ENCODE data around the gene ADCY10. TPM values are rescaled to one million over a fixed set of nuclear protein-coding genes. Genes with fewer than 3 reads are reported as not detected.
A peak's percentile ranks its signal among the peaks of the same experiment; 100 is the strongest.

ADCY10 gene
- total and polyA plus RNA-seq, 2 of the 4 experiments (the other 2 are of a cell fraction) = under 0.01 to 0.03 TPM

GRCh38 chr1:167904652-167905130 lies 9.2 kb downstream of the ADCY10 start (continued):
- 0 out of 2 replicates have a peak, but pooled peaks have one; percentile 28 for TF ChIP-seq MAZ (IDR thresholded peaks at IDR 0.05; ENCODE audit: borderline replicate concordance, low read depth, low read length)

- H3K4ac ChIP-seq (ENCODE audit: low read depth, low read length) = no peak overlapping the region
- H3K9me1 ChIP-seq (ENCODE audit: insufficient read depth, low read length) = peaks cover 8% of the 10 kb centered on the region
- H3K9me3 ChIP-seq (ENCODE audit: control insufficient read depth, insufficient read depth, low read length) = no peaks in the 10 kb centered on the region
- H3K27ac ChIP-seq (ENCODE audit: insufficient read depth, low read length) = no peak overlapping the region
- no peak overlapping the region for H2BK5ac ChIP-seq (ENCODE audit: low read depth, low read length, poor library complexity, severe bottlenecking)
- no peak overlapping the region for H4K91ac ChIP-seq (ENCODE audit: insufficient read depth, low read depth, low read length)
- no TSS peak for BruUV-seq (replicated peaks)
- H2BK20ac ChIP-seq (ENCODE audit: low read depth, low read length) = no peak overlapping the region
- ChIA-PET POLR2A (ENCODE audit: unreplicated experiment) (no interaction called here), CTCF (interaction anchor here (0.7 kb wide), 1 partner anchor 9 kb away, joined by 3 read pairs; no protein-coding TSS in a partner anchor)
- H2BK15ac ChIP-seq (ENCODE audit: low read depth, low read length) = no peak overlapping the region
- H3K56ac ChIP-seq (ENCODE audit: extremely low read depth, insufficient read depth, low read length) = no peak overlapping the region
- H2BK120ac ChIP-seq (ENCODE audit: low read depth, low read length) = no peak overlapping the region
- in situ Hi-C loops (cut with MboI; ENCODE audit: low sequenced_read_pairs) (no loop called here), intact Hi-C loops (cut with micrococcal nuclease) (loop anchor here (5.0 kb wide), 1 partner anchor 99 kb away; no protein-coding TSS in a partner anchor), dilution Hi-C loops (cut with HindIII; ENCODE audit: low sequenced_read_pairs, unreplicated experiment) (no loop called here)
- peaks cover 10% of the 10 kb centered on the region for H4K20me1 ChIP-seq (ENCODE audit: insufficient read depth, low read length)
- ATAC-seq (ENCODE audit: low read depth) (no peak), DNase-seq (no peak)
- H4K8ac ChIP-seq (ENCODE audit: low read depth in 2 of 2, low read length in 2 of 2) = no peak overlapping the region
- H3K79me1 ChIP-seq (ENCODE audit: low read depth in 1 of 2, low read length in 2 of 2) = no peaks in the 10 kb centered on the region
- H3K14ac ChIP-seq (replicated peaks; ENCODE audit: low read depth, low read length) = no peak overlapping the region
- peaks cover 11% of the 10 kb centered on the region for H3K4me1 ChIP-seq (ENCODE audit: control insufficient read depth, insufficient read depth, low read length)
- no peak overlapping the region for H2AK5ac ChIP-seq (ENCODE audit: low read depth, low read length)
- H2AK9ac ChIP-seq (replicated peaks; ENCODE audit: low read depth, low read length, poor library complexity) = no peak overlapping the region
- no peak overlapping the region for H3K4me2 ChIP-seq (ENCODE audit: low read depth, low read length)
- H3K9ac ChIP-seq (ENCODE audit: low read depth, low read length) = no peak overlapping the region
- no CpG with 5 or more reads among the region's 4 CpGs for WGBS, 2 experiments (ENCODE audit: extremely low coverage in 2 of 2, insufficient read length in 1 of 2)
- no peak for TF ChIP-seq MXI1 (IDR thresholded peaks at IDR 0.05; ENCODE audit: borderline replicate concordance, low read depth, low read length)
- no peak for TF ChIP-seq CEBPB (IDR thresholded peaks at IDR 0.05; ENCODE audit: low read depth, low read length)
- no peak for TF ChIP-seq RCOR1 (IDR thresholded peaks at IDR 0.05; ENCODE audit: insufficient replicate concordance, low read length)
- no peak for TF ChIP-seq CTCF (conservative IDR thresholded peaks at IDR 0.05; ENCODE audit: low read depth, low read length)
- TF ChIP-seq NFE2L2 (IDR thresholded peaks at IDR 0.05; ENCODE audit: low read depth, low read length) = no peak
- no peak for TF ChIP-seq MAFK (IDR thresholded peaks at IDR 0.05; ENCODE audit: low read depth, low read length)
- no peak for TF ChIP-seq RAD21 (IDR thresholded peaks at IDR 0.05; ENCODE audit: low read length)
- TF ChIP-seq BHLHE40 (IDR thresholded peaks at IDR 0.05; ENCODE audit: low read depth, low read length) = no peak
- TF ChIP-seq MAZ (IDR thresholded peaks at IDR 0.05; ENCODE audit: borderline replicate concordance, low read depth, low read length) = no peak
- no peak for TF ChIP-seq RFX5 (IDR thresholded peaks at IDR 0.05; ENCODE audit: low read depth, low read length)
- no peak for TF ChIP-seq ELK1 (IDR thresholded peaks at IDR 0.05; ENCODE audit: borderline replicate concordance, low read depth, low read length)
- no peak for TF ChIP-seq FOS (IDR thresholded peaks at IDR 0.05; ENCODE audit: low read depth, low read length)
- TF ChIP-seq SMC3 (IDR thresholded peaks at IDR 0.05; ENCODE audit: low read depth, low read length) = no peak
- TF ChIP-seq POLR2A (IDR thresholded peaks at IDR 0.05; ENCODE audit: low read depth, low read length) = no peak
- no peak for TF ChIP-seq CHD1 (IDR thresholded peaks at IDR 0.05; ENCODE audit: low read depth, low read length)
- H3K18ac ChIP-seq (ENCODE audit: low read depth, low read length) = no peak overlapping the region
- H4K5ac ChIP-seq (ENCODE audit: low read depth, low read length) = no peak overlapping the region
- H3K27me3 ChIP-seq (ENCODE audit: control insufficient read depth, insufficient read depth, low read length) = no peaks in the 10 kb centered on the region
- H3K36me3 ChIP-seq (ENCODE audit: control insufficient read depth, insufficient read depth, low read length) = no peaks in the 10 kb centered on the region
- no peak overlapping the region for H3K4me3 ChIP-seq (ENCODE audit: insufficient read depth, low read depth, low read length)
- no peak overlapping the region for H3K23ac ChIP-seq (ENCODE audit: low read depth, low read length)
- H2AFZ ChIP-seq (replicated peaks; ENCODE audit: low read length, poor library complexity) = no peak overlapping the region
These were observed 13.0 kb downstream of the ADCY10 start for GRCh38 chr1:167900907-167901306.

All from IMR-90 (cell line).